Testis (tissue), 2 donors: ENCODE results near the gene GLI3.

Experiments
- POLR2A ChIP-seq: fragments of 450-650 bp; IDR thresholded peaks from one replicate; pipeline ENCODE4 v1.6.1; 2017; ENCODE audit warnings: antibody characterized with exemption, mild to moderate bottlenecking, moderate library complexity
- TF ChIP-seq, protein P1 (sequence below), 3 experiments: fragments of 450-650 bp in 2 of 3; fragments of 200-600 bp in 1 of 3; sonication (generic) in 1 of 3; IDR thresholded peaks; one replicate each; pipeline ENCODE4 v1.5.1; 2016 to 2019; ENCODE audit warnings: antibody characterized with exemption in 3 of 3, mild to moderate bottlenecking in 2 of 3, moderate library complexity in 1 of 3

DNA sequence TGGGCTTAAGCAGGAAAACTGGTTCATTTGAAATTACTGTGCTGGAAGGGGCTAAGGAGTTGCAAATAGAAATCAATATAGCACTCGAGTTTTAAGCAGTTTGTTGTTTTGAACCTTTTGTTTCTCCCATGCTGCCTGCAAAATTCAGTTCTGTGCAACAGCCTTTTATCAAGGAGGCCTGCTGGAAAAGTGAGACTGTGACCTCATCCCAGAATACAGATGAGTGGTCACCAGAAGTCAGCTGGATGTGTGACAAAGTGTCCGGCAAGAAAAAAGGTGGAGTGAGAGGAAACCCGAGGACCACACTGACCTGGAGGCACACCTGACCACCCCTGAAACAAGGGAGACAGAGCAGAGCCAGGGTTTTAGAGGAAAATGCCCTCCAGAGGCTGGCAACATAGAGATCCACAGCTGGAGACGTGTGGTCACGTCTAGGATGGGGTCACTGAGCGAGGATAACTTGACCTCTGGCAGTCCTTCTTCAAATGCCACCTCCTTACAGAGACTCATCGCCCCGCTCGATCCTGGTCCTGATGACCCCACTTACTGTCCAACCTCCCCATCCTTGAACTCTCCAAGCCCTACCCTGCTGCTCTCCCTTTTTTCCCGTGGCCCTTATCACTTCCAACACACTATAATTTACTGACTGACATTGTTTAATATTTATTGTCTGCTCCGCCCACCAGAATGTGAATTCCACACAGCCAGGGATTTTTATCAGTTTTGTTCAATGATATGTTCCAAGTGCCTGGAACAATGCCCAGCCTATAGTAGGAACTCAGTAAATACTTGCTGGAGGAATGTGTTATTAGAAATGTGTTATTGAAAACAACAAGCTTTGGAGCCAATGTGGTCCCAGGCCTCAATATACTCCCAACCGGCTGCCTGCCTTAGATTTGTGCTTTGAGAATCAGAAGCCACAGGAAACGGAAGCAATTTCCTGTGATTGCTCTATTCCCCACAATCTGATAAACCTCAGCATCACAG, 243.8 kb downstream of the GLI3 start:
- TF ChIP-seq POLR2A, result no peak
- TF ChIP-seq, protein P1, sequence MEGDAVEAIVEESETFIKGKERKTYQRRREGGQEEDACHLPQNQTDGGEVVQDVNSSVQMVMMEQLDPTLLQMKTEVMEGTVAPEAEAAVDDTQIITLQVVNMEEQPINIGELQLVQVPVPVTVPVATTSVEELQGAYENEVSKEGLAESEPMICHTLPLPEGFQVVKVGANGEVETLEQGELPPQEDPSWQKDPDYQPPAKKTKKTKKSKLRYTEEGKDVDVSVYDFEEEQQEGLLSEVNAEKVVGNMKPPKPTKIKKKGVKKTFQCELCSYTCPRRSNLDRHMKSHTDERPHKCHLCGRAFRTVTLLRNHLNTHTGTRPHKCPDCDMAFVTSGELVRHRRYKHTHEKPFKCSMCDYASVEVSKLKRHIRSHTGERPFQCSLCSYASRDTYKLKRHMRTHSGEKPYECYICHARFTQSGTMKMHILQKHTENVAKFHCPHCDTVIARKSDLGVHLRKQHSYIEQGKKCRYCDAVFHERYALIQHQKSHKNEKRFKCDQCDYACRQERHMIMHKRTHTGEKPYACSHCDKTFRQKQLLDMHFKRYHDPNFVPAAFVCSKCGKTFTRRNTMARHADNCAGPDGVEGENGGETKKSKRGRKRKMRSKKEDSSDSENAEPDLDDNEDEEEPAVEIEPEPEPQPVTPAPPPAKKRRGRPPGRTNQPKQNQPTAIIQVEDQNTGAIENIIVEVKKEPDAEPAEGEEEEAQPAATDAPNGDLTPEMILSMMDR (IDR thresholded peaks at IDR 0.05), result no peak
